PC-9 (cell line): ENCODE measurements around the gene SUCLA2.

Experiments used
- CTCF ChIP-seq: fragments of 200-600 bp; sonication (generic); conservative IDR thresholded peaks from 2 replicates; pipeline ENCODE4 v1.6.1; 2017; ENCODE audit warnings: mixed run types, antibody characterized with exemption, mild to moderate bottlenecking, moderate library complexity
- EZH2 ChIP-seq: fragments of 200-600 bp; sonication (generic); IDR thresholded peaks from 2 replicates; pipeline ENCODE4 v1.8.0; 2017; ENCODE audit warnings: antibody characterized with exemption, low read depth

GRCh38 chr13:47898080-47898479 is 103.0 kb downstream of the SUCLA2 start:
- TF ChIP-seq CTCF (no peak), EZH2 (no peak)
